Activated CD4-positive, CD25-positive, alpha-beta regulatory T cell treated with anti-CD3 and anti-CD28 coated beads, Interleukin-2, amount 50 U/mL, for 24 hours (primary cell): Measurements from ENCODE around the gene HOXC11.

Source experiments
- ATAC-seq, 2 donors: fragments of 150-1000 bp; cut with Tn5 transposase; one replicate each; pipeline ENCODE4 v1.10.0; 2021; ENCODE audit warnings: mild to moderate bottlenecking in 1 of 2, moderate library complexity in 1 of 2

The HOXC11 gene

DNA sequence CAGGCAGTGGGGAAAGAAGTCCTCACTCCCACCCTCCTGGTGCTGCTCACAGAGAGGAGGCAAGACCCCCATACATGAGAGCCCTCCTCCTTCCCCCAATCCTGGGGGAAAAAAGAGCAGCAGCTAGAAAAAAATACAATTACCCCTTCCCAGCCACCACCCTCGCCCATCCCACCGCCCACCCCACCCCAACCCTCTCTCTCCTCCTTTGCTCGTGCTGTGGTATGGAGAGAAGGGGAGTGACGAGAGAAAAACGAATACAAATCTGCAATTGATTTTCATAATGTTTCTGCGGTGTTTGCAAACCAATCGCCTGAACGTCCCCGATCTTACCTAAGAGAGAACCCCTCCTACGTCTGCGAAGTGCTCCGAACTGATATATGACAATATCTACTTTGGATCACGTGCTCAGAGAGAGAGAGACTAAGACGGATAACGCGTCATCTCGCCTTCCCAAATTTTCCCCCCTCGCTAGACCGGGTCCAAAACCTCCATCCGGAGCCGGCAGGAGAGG lies at the start of gene HOXC11:
HOXC11 (plus strand) TSS at position 405 of the 514 bp plus-strand sequence. CDS start 116 bp downstream, outside the sequence.
- ATAC-seq, result no peak

DNA sequence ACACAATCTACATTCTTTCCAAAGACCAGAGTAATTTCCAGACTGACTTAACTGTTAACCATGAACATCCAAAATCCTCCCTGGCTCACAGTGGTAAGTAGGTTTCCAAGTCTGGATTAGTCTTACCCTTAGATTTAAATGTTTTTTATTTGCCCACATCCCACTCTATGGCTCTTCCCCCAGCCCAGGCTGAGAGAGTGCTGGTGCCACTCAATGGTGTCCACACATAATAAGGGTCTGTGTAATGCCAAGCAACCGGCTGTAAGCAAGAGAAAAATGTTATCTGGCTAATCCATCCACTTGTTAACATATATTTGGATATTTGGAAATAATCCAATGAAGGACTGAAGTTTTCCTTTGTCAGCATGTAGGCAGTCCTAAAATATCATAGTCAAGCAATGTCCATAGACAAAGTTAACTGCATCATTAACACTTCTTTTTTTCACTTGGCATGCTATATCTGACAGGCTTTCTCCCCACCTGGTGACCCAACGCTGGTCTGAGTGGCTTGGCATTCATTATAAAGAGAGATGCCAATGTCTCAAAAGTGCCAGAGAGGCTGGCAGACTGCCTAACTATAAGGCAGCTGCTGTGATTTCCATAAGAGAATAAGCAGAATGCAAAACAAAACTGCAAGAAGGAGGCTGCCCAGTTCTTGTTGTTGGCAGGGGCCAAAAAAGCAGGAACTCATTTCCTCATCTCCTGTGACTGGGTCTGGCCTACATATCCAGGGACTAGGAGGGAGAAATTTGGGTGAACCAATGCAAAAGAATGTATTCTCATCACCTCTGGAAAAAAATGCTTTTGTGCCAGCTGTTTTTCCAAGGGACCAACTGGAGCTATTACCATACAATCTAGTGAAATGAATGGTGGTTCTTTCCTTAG lies 48.2 kb upstream of the HOXC11 start:
- ATAC-seq, result no peak

GRCh38 chr12:53927220-53928029 lies 45.5 kb upstream of the HOXC11 start:
- ATAC-seq, result no peak

- no peak for ATAC-seq
Measured at GRCh38 chr12:53928054-53928835, 44.7 kb upstream of the HOXC11 start.

DNA sequence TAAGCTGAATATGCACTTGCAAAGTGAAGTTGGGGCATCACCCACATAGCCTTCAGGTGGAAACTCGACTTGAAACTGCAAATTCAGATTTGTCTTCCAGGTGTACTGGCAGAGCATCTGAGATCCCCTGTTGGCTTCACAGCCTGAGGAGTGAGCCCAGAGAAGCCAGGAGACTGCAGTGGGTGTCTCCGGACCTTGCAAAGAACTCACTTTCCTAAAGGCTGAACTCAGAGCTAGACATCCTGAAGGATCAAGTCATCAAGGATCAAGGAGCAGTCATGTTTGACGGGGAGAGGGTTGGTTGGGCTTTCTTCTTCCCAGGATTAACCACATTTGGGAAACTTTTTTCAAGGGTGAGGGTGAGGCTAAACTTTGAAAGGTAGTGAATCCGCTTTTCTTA lies 43.4 kb upstream of the HOXC11 start:
- no peak for ATAC-seq

DNA sequence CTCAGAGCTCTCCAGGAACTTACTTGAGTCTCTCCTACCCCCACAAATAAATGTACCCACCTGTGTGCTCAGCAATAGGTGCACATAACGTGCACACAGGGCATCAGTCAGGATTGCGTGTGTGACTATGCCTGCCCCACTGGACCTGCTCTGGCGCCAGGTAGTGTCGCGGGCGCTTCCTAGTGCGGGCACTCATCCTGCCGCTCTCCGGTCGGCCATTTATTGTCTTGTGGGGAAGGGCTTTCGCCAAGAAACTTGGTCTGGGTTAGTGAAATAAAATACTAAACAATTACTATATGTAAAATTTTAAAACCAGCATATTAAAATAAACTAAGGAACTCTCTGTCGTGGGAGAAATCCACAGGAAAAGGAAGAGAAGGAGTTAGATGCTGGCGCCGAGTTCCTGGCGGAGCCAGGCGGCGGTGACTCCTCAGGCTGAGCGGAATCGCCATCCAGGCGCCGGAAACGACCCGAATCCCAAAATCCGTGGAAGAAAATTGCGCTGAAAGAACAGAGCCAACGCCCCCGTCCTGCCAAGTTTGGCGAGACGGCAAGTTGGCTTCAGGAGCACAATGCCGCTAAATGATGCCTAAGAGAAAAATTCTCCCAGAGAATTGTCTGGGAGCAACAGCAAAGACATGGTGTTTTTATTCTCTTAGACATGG lies 42.2 kb upstream of the HOXC11 start:
- no peak for ATAC-seq

GRCh38 chr12:53931844-53932581 lies 40.9 kb upstream of the HOXC11 start:
- no peak for ATAC-seq

DNA sequence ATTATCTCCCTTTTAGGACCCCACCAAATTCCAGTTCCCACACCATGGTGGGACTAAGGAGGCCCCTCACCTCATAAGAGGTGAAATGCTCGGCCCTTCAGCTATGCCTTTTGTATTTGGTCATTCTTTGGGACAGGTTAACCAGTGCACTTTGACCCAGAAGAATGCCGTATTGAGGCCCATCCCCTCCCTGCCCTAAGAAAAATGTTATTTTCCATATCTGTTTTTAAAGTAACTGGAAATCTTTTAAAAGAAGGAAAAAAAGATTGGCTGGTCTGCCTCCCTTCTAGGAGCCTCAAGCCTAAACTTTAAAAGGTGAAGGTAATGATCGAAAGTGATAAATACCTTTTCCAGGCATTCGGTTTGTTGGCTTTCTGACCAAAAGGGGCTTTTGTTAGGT lies 40.0 kb upstream of the HOXC11 start:
- no peak for ATAC-seq

DNA sequence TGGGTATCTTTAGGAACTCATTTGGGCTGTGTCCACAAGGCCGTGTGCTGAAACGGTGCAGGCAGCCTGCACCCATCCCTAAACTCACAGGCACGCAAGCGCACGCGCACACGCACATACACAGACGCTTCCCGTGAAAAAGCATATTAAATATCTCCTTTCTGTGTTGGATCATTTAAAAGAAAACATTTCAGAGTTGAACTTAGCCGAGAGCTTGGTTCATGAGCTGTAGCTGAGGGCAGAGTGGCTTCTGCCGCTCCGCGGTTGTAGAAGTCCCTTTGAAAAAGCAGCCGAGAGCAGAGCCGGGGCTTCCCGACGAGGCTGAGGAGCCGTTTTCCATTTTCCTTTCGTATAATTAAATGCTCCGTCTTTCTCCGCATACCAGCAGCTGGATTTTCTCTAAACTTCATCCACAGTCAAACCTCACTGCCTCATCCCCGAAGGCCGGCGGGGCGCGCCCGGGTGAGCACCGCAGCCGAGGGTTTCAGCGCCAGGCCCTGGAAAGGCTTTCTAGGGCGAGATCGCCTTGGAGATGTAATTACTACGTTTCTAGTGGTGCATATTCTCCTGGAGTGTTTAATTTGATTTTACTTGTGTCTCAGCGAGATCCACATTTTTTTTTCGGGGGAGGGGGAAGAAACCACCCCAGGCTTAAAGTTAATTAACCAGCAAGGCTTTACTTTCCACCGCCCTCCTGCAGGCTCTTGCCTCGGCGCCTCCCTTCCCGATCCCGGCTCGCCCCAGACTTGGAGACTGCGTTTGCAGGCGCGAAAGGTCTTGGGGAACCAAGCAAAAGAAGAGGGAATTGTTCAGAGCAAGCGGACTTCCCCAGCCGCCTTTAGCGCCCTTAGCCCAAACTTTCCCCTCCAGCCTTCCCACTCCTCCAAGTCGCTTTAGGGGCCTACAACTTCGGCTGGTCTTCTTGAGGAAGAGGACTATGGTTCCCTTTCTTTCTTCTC lies 37.3 kb upstream of the HOXC11 start:
- no peak for ATAC-seq

DNA sequence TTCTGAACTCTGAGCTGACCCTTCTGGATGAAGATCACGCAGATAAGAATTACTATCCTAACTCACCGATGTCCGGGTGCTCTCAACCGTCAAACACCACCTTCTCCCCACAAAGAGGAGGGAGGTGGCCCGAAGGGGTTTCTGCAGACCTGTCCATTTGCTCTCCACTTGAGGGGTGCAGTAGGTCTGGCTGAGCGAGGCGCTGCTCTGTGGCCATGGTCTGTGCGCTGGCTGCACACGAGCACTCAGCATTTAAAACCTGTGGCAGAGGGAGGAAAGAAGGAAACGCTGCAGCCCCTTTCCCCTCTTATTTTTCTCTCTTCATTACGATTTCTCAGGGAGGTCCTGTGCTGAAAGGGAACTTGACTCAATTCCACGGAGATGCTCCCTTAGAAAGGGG lies 35.8 kb upstream of the HOXC11 start:
- ATAC-seq, result no peak

GRCh38 chr12:53937596-53938325 lies 35.2 kb upstream of the HOXC11 start:
- no peak for ATAC-seq

- ATAC-seq, result peak in 1 of 2 donors; percentile 61
Measured at GRCh38 chr12:53938326-53939140, 34.4 kb upstream of the HOXC11 start, which contains the start of gene HOXC13. Gene HOXC13 (plus strand): TSS chr12:53938831. CDS start chr12:53938907, 76 bp downstream.

- no peak for ATAC-seq
Measured at GRCh38 chr12:53939141-53940108, 33.5 kb upstream of the HOXC11 start.

GRCh38 chr12:53940443-53941014 lies 32.4 kb upstream of the HOXC11 start:
- ATAC-seq, result no peak

DNA sequence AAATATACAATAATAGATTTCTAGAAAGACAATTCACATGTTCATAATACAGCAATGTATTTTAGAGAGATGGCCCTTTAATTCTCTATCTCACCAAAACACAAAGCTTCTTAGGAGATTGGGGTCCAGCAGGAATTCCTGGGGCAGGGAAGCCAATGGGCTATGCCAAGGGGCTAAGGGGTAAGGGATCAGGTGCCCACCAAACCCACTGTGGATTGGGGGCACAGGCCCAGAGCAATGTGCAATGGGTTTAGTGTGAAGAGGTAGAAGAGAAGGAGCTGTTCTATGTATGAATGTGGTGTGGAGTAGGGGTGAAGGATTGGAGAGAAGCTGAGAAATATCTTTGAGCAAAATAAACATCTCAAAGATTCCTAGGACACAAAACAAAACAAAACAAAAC lies 31.7 kb upstream of the HOXC11 start:
- ATAC-seq, result no peak

DNA sequence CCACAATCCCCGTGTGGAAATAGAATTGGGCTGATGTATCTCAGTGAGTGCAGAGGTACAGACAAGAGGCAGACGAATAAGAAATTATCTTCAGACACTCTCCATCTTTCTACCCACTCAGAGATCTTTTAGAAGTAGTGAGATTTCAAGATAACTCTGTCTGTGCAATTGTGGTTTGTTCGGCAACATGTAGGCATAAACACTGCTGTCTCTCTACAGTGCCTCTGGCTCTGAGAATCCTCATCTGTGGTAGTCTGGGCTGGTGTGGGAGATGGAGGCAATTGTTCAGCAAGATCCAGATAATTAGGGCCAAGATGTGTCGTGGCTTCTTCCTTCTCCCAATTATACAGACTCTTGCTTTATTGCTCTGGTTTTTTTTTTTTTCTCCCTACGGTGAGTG lies 31.2 kb upstream of the HOXC11 start:
- no peak for ATAC-seq

GRCh38 chr12:53942467-53942997 lies 30.4 kb upstream of the HOXC11 start:
- ATAC-seq, result no peak
